GM06990 (cell line): ENCODE results near the gene RPTOR.

Experiments used
- DNase-seq: peaks from one replicate; pipeline ENCODE4 v3.0.0-alpha.2; 2011; ENCODE audit not compliant: insufficient read length; ENCODE audit errors: extremely low read depth
- H3K27me3 ChIP-seq: replicated peaks from 2 replicates; pipeline ENCODE4 v1.6.0; 2011; ENCODE audit warnings: low read length; ENCODE audit not compliant: control insufficient read depth, insufficient read depth
- H3K36me3 ChIP-seq: 2 replicates; pipeline ENCODE4 v1.5.1; 2011; ENCODE audit warnings: low read length; ENCODE audit not compliant: control insufficient read depth, insufficient read depth
- H3K4me3 ChIP-seq: replicated peaks from 2 replicates; pipeline ENCODE4 v1.5.1; 2011; ENCODE audit warnings: low read depth, mild to moderate bottlenecking, control low read depth, low read length
- CTCF ChIP-seq: IDR thresholded peaks from 2 replicates; pipeline ENCODE4 v1.5.1; 2011; ENCODE audit warnings: low read length, control low read depth, mild to moderate bottlenecking, inconsistent platforms; ENCODE audit not compliant: insufficient read depth, poor library complexity, severe bottlenecking

Gene RPTOR

GRCh38 chr17:80882323-80882722, 337.7 kb downstream of the RPTOR start:
- Histone ChIP-seq H3K4me3 (no peak overlapping the region), H3K36me3 (peaks cover 26% of the 10 kb centered on the region), H3K27me3 (no peaks in the 10 kb centered on the region)
- TF ChIP-seq CTCF, result no peak
- DNase-seq, result no peak

- no peak overlapping the region for H3K4me3 ChIP-seq
- TF ChIP-seq CTCF, result no peak
- DNase-seq, result no peak
- H3K27me3 ChIP-seq, result no peaks in the 10 kb centered on the region
- peaks cover 26% of the 10 kb centered on the region for H3K36me3 ChIP-seq
Observed at GRCh38 chr17:80882926-80883685, 338.5 kb downstream of the RPTOR start.

GRCh38 chr17:80883831-80884735, 339.4 kb downstream of the RPTOR start:
- Histone ChIP-seq H3K4me3 (no peak overlapping the region), H3K36me3 (peaks cover 26% of the 10 kb centered on the region), H3K27me3 (no peaks in the 10 kb centered on the region)
- TF ChIP-seq CTCF, result no peak
- no peak for DNase-seq

GRCh38 chr17:80884811-80885210, 340.2 kb downstream of the RPTOR start:
- DNase-seq, result no peak
- TF ChIP-seq CTCF, result no peak
- Histone ChIP-seq H3K4me3 (no peak overlapping the region), H3K27me3 (no peaks in the 10 kb centered on the region), H3K36me3 (peaks cover 28% of the 10 kb centered on the region)

GRCh38 chr17:80885947-80886582, 341.4 kb downstream of the RPTOR start:
- Histone ChIP-seq H3K27me3 (no peaks in the 10 kb centered on the region), H3K36me3 (peaks cover 28% of the 10 kb centered on the region), H3K4me3 (no peak overlapping the region)
- TF ChIP-seq CTCF, result no peak
- DNase-seq, result no peak
